ENCODE measurements around the gene LRP1. TPM values are rescaled to one million over a fixed set of nuclear protein-coding genes. Genes with fewer than 3 reads are reported as not detected.

The LRP1 gene
- total RNA-seq, 1 donor from 2014 or later: 0.60 TPM

DNA sequence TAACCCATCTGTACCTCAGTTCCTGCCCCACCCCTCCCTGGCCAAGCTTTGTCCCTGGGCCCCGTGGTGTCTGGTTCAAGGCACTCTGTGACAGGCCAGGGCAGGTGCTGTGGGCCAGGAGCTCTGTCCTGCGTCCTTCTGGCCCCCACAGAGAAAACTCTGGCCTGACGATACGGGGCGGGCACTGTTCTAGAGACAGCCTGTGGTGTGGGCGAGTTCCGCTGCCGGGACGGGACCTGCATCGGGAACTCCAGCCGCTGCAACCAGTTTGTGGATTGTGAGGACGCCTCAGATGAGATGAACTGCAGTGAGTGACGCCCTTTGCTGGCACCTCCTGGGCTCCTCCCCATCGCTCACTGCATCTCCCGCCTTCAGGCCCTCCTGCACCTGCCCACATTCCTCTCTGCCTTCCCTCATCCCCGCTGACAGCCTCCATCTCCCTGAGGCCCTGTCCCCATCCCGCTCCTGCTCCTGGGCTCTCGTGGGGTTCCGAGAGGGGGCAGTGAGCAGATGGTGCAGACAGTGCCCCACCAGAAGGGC lies 65.5 kb downstream of the LRP1 start:
- DNase-seq (ENCODE audit: low read depth in 2 of 2): no peak

DNA sequence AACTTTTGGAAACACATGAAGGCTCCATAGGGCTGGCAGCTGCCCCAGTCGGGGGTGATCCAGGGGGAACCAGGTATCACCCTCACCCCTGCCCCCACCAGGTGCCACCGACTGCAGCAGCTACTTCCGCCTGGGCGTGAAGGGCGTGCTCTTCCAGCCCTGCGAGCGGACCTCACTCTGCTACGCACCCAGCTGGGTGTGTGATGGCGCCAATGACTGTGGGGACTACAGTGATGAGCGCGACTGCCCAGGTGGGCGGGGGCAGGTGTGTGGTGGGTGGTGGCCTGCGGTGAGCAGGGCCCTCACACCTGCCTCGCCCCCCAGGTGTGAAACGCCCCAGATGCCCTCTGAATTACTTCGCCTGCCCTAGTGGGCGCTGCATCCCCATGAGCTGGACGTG lies 66.0 kb downstream of the LRP1 start:
- DNase-seq (ENCODE audit: low read depth in 2 of 2): no peak

DNA sequence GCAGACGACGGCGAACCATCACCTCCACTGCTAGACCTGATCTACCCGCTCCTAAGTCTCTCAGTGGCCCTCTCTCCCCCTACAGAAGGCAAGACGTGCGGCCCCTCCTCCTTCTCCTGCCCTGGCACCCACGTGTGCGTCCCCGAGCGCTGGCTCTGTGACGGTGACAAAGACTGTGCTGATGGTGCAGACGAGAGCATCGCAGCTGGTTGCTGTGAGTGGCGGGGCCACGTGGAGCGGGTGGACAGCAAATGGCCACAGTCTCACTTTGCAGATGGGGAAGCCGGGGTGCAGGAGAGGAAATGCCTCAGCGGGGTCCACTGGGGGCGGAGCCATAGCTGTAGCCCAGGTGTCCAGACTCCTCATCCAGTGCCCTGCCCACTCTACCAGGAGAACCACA lies 66.9 kb downstream of the LRP1 start:
- DNase-seq (ENCODE audit: low read depth in 2 of 2): no peak

DNA sequence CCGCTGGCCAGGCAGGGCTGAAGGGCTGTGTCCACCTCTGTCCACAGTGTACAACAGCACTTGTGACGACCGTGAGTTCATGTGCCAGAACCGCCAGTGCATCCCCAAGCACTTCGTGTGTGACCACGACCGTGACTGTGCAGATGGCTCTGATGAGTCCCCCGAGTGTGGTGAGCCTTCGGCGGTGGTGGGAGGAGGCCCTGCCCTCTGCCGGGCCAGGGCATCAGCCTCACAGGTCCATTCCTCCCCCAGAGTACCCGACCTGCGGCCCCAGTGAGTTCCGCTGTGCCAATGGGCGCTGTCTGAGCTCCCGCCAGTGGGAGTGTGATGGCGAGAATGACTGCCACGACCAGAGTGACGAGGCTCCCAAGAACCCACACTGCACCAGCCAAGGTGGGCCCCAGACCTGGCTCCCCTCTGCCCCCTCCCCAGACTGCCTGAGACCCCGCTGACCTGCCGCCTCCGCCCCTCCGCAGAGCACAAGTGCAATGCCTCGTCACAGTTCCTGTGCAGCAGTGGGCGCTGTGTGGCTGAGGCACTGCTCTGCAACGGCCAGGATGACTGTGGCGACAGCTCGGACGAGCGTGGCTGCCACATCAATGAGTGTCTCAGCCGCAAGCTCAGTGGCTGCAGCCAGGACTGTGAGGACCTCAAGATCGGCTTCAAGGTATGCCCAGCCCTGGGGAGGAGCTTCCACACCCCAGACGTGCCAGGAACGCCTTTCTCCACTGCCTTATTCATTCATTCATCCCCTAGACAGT lies 67.5 kb downstream of the LRP1 start:
- no peak for DNase-seq (ENCODE audit: low read depth in 2 of 2)

DNA sequence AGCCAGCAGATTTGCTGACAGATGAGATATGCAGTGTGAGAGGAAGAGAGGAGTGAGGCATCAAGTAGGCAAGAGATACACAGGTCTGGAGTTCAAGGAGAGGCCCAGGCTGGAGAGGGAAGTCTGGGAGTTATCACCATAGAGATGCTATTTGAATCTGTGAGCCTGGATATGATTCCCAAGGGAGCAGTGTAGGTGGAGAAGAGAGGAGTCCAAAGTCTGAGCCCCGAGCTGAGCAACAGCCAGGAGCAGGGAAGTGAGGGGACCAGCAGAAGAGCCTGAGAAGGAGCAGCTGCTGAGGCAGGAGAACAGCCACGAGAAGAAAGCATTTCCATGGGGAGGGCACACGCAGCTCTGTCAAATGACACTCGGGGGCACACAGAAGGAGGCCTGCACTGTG lies 68.2 kb downstream of the LRP1 start:
- DNase-seq (ENCODE audit: low read depth in 2 of 2): no peak

DNA sequence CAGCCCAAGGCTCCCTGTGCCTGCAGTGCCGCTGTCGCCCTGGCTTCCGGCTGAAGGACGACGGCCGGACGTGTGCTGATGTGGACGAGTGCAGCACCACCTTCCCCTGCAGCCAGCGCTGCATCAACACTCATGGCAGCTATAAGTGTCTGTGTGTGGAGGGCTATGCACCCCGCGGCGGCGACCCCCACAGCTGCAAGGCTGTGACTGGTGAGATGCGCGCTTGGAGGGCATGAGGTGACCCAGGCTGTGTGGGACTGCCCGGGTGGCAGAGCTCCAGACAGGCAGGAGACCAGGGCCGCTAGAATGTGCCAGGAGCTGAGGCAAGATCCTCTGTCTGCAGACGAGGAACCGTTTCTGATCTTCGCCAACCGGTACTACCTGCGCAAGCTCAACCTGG lies 68.7 kb downstream of the LRP1 start:
- no peak for DNase-seq (ENCODE audit: low read depth in 2 of 2)

DNA sequence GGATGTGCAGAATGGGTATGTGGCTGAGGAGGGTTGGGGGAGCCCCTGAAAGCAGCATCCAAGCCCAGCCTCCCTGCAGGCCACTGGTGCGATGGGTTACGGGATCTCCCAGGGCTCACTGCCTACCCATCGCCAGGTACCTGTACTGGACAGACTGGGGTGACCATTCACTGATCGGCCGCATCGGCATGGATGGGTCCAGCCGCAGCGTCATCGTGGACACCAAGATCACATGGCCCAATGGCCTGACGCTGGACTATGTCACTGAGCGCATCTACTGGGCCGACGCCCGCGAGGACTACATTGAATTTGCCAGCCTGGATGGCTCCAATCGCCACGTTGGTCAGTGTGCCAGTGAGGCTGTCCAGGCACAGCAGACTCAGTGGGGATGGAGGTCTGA lies 70.0 kb downstream of the LRP1 start:
- no peak for DNase-seq (ENCODE audit: low read depth in 2 of 2)

DNA sequence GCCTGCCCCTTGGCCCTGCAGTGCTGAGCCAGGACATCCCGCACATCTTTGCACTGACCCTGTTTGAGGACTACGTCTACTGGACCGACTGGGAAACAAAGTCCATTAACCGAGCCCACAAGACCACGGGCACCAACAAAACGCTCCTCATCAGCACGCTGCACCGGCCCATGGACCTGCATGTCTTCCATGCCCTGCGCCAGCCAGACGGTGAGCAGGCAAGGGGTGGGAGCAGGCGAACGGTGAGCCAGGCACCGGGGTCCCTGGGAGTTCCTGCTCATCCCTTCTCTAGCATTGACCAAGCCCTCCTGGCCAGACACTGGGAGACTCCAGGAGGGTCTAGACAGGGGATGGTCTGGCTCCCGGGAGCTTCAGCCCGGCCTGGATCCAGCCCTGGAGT lies 70.9 kb downstream of the LRP1 start:
- no peak for DNase-seq (ENCODE audit: low read depth in 2 of 2)

DNA sequence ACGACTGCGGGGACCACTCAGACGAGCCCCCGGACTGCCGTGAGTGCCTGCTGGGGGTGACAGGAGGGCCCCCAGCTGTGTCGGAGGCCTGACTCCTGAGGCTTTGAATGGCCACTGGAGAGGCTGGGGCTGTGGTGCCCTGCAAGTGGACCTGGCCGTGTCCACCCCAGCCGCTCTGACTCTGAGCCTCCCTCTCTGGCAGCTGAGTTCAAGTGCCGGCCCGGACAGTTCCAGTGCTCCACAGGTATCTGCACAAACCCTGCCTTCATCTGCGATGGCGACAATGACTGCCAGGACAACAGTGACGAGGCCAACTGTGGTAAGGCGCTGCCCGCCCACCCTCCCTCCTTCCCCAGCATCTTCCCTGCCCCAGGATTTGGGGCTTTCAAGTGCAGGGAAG lies 72.2 kb downstream of the LRP1 start:
- no peak for DNase-seq (ENCODE audit: low read depth in 2 of 2)

DNA sequence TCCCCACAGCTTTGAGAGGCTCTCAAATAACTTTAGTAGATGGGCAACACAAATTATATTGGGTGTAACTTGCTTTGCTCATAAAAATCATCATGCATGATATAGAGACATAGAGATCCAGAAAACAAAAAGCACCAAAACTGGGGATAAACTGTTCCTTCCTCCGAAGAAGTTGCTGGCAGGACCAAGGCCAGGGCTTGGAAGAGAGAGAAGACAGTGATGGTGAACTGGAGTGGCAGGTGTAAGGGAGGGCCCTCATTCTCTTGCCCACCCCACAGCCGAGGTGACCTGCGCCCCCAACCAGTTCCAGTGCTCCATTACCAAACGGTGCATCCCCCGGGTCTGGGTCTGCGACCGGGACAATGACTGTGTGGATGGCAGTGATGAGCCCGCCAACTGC lies 72.9 kb downstream of the LRP1 start:
- DNase-seq (ENCODE audit: low read depth in 2 of 2): no peak

DNA sequence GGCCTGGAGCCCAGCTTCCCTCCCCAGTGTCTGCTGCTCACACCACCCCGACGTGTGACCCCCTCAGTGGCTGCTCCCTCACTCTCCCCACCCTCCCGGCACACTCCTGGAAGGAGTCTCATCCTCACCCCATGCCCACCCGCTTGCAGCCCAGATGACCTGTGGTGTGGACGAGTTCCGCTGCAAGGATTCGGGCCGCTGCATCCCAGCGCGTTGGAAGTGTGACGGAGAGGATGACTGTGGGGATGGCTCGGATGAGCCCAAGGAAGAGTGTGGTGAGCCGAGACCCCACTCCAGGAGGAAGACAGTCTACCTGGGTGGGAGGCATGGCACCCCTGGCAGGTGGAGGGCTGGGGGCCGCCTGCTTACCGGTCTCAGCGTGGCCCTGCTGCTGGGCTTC lies 73.3 kb downstream of the LRP1 start:
- DNase-seq (ENCODE audit: low read depth in 2 of 2): no peak

DNA sequence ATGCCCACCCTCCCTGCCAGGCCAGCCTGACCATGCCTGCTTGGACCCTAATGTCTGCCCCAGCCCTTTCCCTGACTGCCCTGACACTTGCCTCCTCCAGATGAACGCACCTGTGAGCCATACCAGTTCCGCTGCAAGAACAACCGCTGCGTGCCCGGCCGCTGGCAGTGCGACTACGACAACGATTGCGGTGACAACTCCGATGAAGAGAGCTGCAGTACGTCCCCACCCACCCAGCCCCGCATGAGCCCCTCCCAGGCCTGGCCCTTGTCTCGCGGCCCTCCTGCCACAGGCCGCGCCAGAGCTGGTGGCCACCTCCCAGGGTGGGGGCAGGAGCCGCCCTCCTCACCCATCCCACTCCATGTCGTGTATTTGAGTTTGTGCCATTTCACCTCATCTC lies 74.0 kb downstream of the LRP1 start:
- no peak for DNase-seq (ENCODE audit: low read depth in 2 of 2)

DNA sequence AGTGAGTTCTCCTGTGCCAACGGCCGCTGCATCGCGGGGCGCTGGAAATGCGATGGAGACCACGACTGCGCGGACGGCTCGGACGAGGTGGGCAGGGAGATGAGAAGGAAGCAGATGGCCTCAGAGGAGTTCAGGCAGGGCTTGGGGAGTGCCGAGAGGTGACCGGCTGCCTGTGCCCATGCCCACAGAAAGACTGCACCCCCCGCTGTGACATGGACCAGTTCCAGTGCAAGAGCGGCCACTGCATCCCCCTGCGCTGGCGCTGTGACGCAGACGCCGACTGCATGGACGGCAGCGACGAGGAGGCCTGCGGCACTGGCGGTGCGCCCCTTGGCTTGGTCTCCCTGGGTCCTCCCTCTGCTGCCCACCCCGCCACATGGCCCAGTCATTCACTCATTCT lies 74.9 kb downstream of the LRP1 start:
- DNase-seq (ENCODE audit: low read depth in 2 of 2): no peak

DNA sequence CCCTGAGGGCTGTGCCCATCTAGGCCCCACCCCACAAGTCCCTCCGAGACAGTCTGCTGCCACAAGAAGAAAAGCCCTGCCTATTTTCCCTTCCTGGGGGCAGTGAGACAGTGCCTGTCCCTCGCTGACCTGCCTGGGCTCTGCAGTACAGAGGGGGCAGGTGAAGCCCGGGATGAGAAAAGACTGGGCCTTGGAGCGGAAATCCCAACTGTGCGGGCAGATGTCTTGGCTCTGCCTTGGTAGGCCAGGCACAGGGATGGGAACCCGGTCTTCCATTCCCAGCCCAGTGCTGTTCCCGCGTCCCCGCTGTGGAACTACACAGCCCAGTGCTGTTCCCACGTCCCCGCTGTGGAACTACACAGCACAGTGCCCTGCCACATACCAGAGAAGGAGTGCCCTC lies 75.5 kb downstream of the LRP1 start:
- no peak for DNase-seq (ENCODE audit: low read depth in 2 of 2)

DNA sequence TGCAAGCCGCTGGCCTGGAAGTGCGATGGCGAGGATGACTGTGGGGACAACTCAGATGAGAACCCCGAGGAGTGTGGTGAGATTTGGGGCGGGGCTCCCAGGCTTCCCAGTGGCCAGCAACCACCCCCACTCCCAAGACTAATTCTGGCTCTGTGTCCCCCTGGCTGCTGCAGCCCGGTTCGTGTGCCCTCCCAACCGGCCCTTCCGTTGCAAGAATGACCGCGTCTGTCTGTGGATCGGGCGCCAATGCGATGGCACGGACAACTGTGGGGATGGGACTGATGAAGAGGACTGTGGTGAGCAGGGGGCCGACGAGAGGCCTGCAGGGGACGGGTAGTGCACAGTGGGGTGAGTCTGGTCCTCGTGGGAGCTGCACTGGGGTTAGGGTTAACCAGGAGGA lies 76.2 kb downstream of the LRP1 start:
- no peak for DNase-seq (ENCODE audit: low read depth in 2 of 2)

DNA sequence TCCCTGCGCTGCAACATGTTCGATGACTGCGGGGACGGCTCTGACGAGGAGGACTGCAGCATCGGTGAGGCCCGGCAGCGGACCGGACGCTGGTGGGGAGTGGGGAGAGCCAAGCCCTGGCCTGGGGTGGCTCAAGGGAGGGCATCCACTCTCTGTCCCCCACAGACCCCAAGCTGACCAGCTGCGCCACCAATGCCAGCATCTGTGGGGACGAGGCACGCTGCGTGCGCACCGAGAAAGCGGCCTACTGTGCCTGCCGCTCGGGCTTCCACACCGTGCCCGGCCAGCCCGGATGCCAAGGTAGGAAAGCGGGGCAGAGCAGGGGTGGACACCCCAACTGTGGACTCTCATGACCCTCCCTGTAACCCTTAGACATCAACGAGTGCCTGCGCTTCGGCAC lies 76.9 kb downstream of the LRP1 start:
- no peak for DNase-seq (ENCODE audit: low read depth in 2 of 2)

DNA sequence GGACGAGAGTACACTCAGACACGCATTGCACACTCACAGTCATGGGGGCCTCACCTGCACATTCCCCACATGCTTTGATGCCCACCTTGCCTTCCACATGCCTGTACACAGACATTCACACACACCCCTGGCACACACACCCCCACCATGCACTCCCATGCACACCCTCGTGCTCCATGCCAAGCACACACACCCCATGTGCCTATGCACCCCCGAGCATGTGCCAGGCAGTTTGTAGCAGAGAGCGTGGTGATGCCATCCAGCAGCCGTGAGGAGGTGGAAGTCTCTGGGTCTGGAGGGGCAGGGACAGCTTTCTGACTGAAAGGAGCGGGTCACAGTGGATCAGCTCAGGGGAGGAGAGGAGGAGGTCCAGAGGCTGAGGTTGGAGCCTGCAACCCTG lies 77.6 kb downstream of the LRP1 start:
- no peak for DNase-seq (ENCODE audit: low read depth in 2 of 2)

DNA sequence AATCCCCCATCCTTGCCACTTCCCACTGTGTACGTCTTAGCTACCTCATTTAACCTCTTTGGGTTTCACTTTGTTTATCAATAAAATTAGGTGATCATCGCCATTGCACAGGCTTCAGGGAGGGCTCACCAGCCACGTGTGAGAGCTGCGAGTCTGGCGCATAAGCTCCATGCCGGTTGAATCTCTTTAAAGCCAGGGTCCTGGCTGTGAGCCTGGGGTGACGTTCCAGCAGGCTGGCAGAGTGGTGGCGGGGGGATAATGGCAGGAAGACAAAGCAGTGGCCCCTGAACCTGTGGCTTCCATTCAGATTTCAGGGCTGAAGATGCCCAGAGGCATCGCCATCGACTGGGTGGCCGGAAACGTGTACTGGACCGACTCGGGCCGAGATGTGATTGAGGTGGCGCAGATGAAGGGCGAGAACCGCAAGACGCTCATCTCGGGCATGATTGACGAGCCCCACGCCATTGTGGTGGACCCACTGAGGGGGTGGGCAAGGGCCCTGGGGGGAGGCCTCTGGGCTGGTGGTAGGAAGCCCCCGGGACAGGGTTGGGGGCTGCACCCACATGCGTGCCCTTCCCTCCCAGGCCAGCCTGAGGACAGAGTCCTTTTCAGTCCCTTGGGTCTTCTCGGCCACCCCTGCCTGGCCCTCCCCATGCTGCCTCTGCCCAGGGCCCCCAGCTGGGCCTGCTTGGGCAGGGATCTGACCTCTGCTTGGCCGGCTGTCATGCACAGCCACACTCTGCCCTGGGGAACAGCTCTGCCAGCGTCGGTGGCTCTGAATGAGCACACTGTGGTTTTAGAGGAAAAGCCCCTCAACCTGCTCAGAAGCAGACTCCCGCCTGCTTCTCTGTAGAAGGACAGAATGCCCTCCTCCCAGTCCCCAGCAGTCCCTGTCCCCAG lies 79.7 kb downstream of the LRP1 start:
- DNase-seq (ENCODE audit: low read depth in 2 of 2): no peak

DNA sequence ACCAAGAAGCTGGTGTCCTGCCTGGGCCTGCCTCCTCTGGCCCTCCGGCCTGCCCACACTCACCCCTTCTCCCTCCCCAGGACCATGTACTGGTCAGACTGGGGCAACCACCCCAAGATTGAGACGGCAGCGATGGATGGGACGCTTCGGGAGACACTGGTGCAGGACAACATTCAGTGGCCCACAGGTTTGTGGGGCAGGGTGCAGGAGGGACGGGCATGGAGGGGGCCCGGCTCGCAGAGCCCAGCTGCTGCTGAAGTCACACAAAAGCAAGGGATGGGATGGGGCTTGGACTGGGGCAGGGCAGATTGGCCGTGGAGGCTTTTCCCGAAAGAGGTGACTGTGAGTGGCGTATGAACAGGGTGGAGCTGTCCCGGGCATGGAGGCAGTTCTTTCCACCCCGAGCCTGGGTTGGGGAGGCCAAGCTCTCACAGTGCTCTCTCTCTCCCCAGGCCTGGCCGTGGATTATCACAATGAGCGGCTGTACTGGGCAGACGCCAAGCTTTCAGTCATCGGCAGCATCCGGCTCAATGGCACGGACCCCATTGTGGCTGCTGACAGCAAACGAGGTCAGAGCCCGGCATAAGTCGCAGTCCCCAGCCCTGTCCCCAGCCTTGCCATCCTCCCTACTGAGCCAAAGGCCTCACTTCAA lies 80.5 kb downstream of the LRP1 start:
- DNase-seq (ENCODE audit: low read depth in 2 of 2): peak; percentile 14 to 84

DNA sequence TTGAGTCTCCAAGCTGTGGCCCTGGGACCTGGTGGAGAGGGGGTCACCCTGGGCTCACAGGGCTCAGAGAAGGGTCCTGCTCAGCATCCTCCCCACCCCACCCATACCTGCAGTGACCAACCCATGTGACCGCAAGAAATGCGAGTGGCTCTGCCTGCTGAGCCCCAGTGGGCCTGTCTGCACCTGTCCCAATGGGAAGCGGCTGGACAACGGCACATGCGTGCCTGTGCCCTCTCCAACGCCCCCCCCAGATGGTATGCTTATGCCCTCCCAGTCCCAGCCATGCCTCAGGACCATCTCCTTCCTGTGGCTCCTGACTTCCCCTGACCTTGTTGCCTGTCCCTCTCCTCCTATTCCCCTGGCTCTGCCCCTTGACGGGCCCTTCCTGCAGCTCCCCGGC lies 81.6 kb downstream of the LRP1 start:
- DNase-seq (ENCODE audit: low read depth in 2 of 2): no peak

DNA sequence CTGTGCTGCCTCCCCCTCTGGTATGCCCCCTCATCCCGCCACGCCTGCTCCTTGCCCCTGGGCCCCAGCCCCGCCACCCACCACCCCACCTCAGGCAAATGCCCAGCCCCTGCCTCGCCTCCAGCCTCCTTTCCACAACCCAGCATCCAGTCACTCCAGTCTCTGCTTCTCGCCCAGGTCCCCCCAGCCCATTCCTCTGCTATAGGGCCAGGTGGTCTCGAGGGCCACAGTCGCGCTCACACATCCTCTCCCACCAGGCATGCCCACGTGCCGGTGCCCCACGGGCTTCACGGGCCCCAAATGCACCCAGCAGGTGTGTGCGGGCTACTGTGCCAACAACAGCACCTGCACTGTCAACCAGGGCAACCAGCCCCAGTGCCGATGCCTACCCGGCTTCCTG lies 82.2 kb downstream of the LRP1 start:
- no peak for DNase-seq (ENCODE audit: low read depth in 2 of 2)
